Choroid plexus epithelial cell (primary cell): ENCODE results near the gene PODN.

ENCODE experiments used
- DNase-seq: peaks from one replicate; pipeline ENCODE4 v3.0.0-alpha.2; 2010; ENCODE audit warnings: low read depth
- H3K4me3 ChIP-seq: 2 replicates; pipeline ENCODE4 v1.5.1; 2011; ENCODE audit warnings: low read depth, mild to moderate bottlenecking, control low read depth, low read length, moderate library complexity
- TF ChIP-seq, protein P1 (sequence below): conservative IDR thresholded peaks from 2 replicates; pipeline ENCODE4 v1.5.1; 2011; ENCODE audit warnings: low read depth, mild to moderate bottlenecking, control low read depth, inconsistent platforms, low read length, moderate library complexity

The PODN gene

GRCh38 chr1:53073287-53073686 is 11.3 kb downstream of the PODN start:
- no peak for DNase-seq
- no peak overlapping the region for H3K4me3 ChIP-seq
- TF ChIP-seq, protein P1, sequence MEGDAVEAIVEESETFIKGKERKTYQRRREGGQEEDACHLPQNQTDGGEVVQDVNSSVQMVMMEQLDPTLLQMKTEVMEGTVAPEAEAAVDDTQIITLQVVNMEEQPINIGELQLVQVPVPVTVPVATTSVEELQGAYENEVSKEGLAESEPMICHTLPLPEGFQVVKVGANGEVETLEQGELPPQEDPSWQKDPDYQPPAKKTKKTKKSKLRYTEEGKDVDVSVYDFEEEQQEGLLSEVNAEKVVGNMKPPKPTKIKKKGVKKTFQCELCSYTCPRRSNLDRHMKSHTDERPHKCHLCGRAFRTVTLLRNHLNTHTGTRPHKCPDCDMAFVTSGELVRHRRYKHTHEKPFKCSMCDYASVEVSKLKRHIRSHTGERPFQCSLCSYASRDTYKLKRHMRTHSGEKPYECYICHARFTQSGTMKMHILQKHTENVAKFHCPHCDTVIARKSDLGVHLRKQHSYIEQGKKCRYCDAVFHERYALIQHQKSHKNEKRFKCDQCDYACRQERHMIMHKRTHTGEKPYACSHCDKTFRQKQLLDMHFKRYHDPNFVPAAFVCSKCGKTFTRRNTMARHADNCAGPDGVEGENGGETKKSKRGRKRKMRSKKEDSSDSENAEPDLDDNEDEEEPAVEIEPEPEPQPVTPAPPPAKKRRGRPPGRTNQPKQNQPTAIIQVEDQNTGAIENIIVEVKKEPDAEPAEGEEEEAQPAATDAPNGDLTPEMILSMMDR, result no peak

GRCh38 chr1:53073868-53074311 is 11.9 kb downstream of the PODN start:
- peak; percentile 42 for DNase-seq
- no peak overlapping the region for H3K4me3 ChIP-seq
- TF ChIP-seq, protein P1, result no peak

DNA sequence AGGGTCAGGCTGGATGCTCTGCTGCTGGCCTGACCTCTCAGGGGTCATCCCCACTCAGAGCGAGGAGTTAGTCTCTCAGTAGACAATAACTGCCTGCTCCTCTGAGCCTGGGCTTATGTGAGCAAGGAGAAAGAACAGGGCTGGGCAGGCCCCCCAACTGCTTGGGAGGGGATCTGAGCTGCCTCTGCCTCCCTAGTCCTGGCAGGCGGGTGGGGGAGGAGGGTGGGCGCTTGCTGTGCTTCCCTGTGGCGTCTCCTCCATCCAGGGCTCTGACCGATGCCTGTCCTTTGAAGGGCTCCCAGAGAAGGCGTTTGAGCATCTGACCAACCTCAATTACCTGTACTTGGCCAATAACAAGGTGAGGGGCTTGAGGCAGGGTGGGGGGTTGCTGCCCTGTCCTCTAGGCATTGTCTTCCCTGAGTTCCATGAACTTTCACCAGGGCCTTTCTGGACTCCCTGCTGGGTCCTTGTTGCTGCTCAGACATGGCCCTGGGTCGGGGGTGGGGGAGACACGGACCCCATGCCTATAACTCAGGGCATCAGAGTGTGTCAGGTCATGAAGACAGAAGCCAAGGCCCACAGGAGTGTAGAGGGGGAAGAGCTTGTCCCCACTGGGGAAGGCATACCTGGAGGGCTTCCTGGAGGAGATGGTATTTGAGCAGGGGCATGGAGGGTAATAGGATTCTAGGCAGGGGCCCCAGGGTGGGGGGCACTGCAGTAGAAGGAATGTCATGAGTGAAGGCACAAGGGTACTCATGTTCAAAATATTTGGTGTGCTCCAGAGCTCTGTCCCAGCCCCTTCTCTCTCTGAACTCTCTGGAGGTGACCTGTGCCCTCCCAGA is 12.5 kb downstream of the PODN start:
- TF ChIP-seq, protein P1, result no peak
- no peak for DNase-seq
- H3K4me3 ChIP-seq, result no peak overlapping the region

DNA sequence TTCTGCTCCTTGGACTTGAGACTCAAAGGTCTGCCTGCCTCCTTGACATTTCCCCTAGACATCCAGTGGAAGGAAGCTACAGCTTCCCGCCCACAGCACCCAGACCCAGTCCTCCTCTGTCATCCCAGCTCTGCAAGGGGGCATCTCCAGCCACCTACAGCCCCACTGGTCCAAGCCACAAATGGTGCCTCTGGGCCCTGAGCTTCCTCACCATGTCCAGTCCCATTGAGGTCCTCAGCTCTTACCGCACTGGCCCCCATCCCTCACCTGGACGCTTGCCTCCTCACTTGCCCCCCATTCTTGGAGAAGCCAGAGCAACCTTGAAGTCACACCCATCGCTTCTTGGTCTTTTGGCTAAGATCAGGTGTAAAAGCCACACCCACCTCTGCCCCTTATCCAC is 13.2 kb downstream of the PODN start:
- H3K4me3 ChIP-seq, result no peak overlapping the region
- TF ChIP-seq, protein P1, result no peak
- no peak for DNase-seq

DNA sequence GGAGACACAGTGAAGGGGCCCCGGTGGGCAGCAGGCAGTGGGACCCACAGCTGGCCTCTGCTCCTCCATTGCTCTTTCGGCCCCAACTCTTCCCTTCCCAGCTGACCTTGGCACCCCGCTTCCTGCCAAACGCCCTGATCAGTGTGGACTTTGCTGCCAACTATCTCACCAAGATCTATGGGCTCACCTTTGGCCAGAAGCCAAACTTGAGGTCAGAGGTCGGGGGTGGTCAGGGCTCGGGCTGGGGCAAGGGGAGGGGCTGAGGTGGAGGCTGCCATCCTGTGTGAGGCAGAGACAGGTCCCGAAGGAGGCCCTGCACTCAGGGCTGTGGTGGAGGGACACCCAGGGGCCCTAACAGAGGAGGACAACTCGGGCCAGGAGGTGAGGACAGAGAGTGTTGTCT is 13.7 kb downstream of the PODN start:
- no peak for DNase-seq
- no peak overlapping the region for H3K4me3 ChIP-seq
- TF ChIP-seq, protein P1, result no peak

GRCh38 chr1:53076165-53076564 is 14.2 kb downstream of the PODN start:
- TF ChIP-seq, protein P1, result no peak

More at GRCh38 chr1:53076165-53076564, 14.2 kb downstream of the PODN start:
- DNase-seq, result no peak
- H3K4me3 ChIP-seq, result no peak overlapping the region
